ENCODE measurements around the gene FAM222B. TPM values are rescaled to one million over a fixed set of nuclear protein-coding genes. Genes with fewer than 3 reads are reported as not detected.

Gene FAM222B
- total and polyA plus RNA-seq, 9 of the 15 experiments (the other 6 are each of a cell fraction or from before 2014, with no cell fraction given): 4.0 to 34.6 (median 7.5) TPM

DNA sequence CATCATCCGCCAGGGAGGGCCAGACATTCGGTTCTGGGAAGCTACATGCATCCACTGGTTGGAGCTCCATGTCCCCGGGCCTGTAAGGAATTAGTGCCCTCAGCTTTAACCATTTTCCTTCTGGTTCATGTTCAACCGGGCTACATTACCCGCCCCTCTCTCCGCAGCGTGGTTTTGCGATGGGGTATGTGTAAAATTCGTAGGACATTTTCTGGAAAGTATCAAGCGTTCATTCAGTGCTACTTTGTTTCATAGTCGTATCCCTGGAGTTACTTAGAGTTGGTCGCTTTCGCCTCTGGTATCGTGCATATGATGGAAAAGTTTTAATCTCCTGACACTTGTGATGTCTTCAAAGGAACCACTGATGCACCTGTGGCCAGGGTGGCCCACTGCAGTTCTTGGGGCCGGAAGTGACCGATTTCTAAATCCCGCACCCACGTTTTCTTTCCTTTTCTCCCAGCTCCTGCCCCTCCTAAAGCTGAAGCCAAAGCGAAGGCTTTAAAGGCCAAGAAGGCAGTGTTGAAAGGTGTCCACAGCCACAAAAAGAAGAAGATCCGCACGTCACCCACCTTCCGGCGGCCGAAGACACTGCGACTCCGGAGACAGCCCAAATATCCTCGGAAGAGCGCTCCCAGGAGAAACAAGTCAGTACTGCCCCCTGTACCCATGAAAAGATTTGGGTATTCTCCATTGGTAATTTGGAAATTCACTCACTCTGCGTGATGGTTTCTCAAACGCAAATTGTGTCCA, 122.2 kb downstream of the FAM222B start (continued):
- no peak for TF ChIP-seq FOXJ2 (tag; IDR thresholded peaks at IDR 0.05)
- TF ChIP-seq CTBP1 (IDR thresholded peaks at IDR 0.05; ENCODE audit: borderline replicate concordance): no peak; the same call in none of the 2 replicates
- 0 out of 2 replicates have a peak, but pooled peaks have one; percentile 44 for TF ChIP-seq SMARCE1 (IDR thresholded peaks at IDR 0.05)
- TF ChIP-seq, protein P1, sequence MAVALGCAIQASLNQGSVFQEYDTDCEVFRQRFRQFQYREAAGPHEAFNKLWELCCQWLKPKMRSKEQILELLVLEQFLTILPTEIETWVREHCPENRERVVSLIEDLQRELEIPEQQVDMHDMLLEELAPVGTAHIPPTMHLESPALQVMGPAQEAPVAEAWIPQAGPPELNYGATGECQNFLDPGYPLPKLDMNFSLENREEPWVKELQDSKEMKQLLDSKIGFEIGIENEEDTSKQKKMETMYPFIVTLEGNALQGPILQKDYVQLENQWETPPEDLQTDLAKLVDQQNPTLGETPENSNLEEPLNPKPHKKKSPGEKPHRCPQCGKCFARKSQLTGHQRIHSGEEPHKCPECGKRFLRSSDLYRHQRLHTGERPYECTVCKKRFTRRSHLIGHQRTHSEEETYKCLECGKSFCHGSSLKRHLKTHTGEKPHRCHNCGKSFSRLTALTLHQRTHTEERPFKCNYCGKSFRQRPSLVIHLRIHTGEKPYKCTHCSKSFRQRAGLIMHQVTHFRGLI (CRISPR knock-in tag; IDR thresholded peaks at IDR 0.05): no peak
- TF ChIP-seq GABPB2 (CRISPR knock-in tag; conservative IDR thresholded peaks at IDR 0.05): peak; percentile 49; the same call in 1 of the 2 replicates
- 0 out of 2 replicates have a peak, but pooled peaks have one; percentile 24 for TF ChIP-seq ZNF584 (CRISPR knock-in tag; IDR thresholded peaks at IDR 0.05; ENCODE audit: low read depth)
- no peak for TF ChIP-seq GATAD2B (IDR thresholded peaks at IDR 0.05; ENCODE audit: borderline replicate concordance)
- TF ChIP-seq CAMTA2 (CRISPR knock-in tag; conservative IDR thresholded peaks at IDR 0.05): no peak
- peak; percentile 79 for TF ChIP-seq SIRT6 (IDR thresholded peaks at IDR 0.05; ENCODE audit: low read depth, low read length)
- no peak for TF ChIP-seq CBX2 (IDR thresholded peaks at IDR 0.05; ENCODE audit: insufficient read depth, low read length, poor library complexity, severe bottlenecking)
- TF ChIP-seq, protein P2, sequence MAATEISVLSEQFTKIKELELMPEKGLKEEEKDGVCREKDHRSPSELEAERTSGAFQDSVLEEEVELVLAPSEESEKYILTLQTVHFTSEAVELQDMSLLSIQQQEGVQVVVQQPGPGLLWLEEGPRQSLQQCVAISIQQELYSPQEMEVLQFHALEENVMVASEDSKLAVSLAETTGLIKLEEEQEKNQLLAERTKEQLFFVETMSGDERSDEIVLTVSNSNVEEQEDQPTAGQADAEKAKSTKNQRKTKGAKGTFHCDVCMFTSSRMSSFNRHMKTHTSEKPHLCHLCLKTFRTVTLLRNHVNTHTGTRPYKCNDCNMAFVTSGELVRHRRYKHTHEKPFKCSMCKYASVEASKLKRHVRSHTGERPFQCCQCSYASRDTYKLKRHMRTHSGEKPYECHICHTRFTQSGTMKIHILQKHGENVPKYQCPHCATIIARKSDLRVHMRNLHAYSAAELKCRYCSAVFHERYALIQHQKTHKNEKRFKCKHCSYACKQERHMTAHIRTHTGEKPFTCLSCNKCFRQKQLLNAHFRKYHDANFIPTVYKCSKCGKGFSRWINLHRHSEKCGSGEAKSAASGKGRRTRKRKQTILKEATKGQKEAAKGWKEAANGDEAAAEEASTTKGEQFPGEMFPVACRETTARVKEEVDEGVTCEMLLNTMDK (IDR thresholded peaks at IDR 0.05; ENCODE audit: borderline replicate concordance, insufficient read depth, low read depth, low read length, poor library complexity, severe bottlenecking): no peak
- 0 out of 2 replicates have a peak, but pooled peaks have one; percentile 17 for TF ChIP-seq ZNF12 (CRISPR knock-in tag; IDR thresholded peaks at IDR 0.05)
- no peak for TF ChIP-seq BDP1 (IDR thresholded peaks at IDR 0.05; ENCODE audit: insufficient read depth, insufficient read length)
- no peak for TF ChIP-seq COPS2 (conservative IDR thresholded peaks at IDR 0.05)
- TF ChIP-seq SNRNP70 (optimal IDR thresholded peaks at IDR 0.05; ENCODE audit: low read depth, low read length): peak; percentile 38
- no peak for TF ChIP-seq PTBP1 (IDR thresholded peaks at IDR 0.05; ENCODE audit: low read depth, low read length)
- TF ChIP-seq MTF1 (CRISPR knock-in tag; IDR thresholded peaks at IDR 0.05; ENCODE audit: borderline replicate concordance): no peak
- TF ChIP-seq GATAD2A (IDR thresholded peaks at IDR 0.05): no peak
- no peak for TF ChIP-seq ZNF274 (IDR thresholded peaks at IDR 0.05; ENCODE audit: borderline replicate concordance, low read depth, low read length)
- TF ChIP-seq SOX6 (IDR thresholded peaks at IDR 0.05): 0 out of 2 replicates have a peak, but pooled peaks have one; percentile 6
- TF ChIP-seq ZC3H4 (CRISPR knock-in tag; IDR thresholded peaks at IDR 0.05; ENCODE audit: borderline replicate concordance): no peak
- TF ChIP-seq JUN (IDR thresholded peaks at IDR 0.05; ENCODE audit: borderline replicate concordance, low read depth, low read length): no peak
- TF ChIP-seq JUN (CRISPR knock-in tag; IDR thresholded peaks at IDR 0.05; ENCODE audit: borderline replicate concordance): no peak
- no peak for TF ChIP-seq DACH1 (IDR thresholded peaks at IDR 0.05; ENCODE audit: partially characterized antibody)
- TF ChIP-seq, protein P3, sequence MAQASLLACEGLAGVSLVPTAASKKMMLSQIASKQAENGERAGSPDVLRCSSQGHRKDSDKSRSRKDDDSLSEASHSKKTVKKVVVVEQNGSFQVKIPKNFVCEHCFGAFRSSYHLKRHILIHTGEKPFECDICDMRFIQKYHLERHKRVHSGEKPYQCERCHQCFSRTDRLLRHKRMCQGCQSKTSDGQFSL (CRISPR knock-in tag; IDR thresholded peaks at IDR 0.05): no peak
- TF ChIP-seq, protein P3 (tag; IDR thresholded peaks at IDR 0.05): peak in 1 of 2 experiments; percentile 8; a peak in 1 of 4 replicates

All from K562 (cell line).